ENCODE measurements around the gene OR8A1.

GRCh38 chr11:124612045-124612444 lies 42.2 kb downstream of the OR8A1 start:
- TF ChIP-seq EZH2 (IDR thresholded peaks at IDR 0.05; ENCODE audit: insufficient read depth, poor library complexity, severe bottlenecking) (no peak), EZH2phosphoT487 (IDR thresholded peaks at IDR 0.05; ENCODE audit: insufficient read depth, low read depth) (no peak)

Data from GM23248 (cell line).